GM12873 (cell line): ENCODE measurements around the gene HNRNPC.

Experiments used
- CTCF ChIP-seq: IDR thresholded peaks from 2 replicates; pipeline ENCODE4 v1.5.1; 2012; ENCODE audit warnings: low read depth, mild to moderate bottlenecking, moderate library complexity, low read length, control low read depth; ENCODE audit not compliant: insufficient read depth; ENCODE audit errors: missing control alignments

The HNRNPC gene

DNA sequence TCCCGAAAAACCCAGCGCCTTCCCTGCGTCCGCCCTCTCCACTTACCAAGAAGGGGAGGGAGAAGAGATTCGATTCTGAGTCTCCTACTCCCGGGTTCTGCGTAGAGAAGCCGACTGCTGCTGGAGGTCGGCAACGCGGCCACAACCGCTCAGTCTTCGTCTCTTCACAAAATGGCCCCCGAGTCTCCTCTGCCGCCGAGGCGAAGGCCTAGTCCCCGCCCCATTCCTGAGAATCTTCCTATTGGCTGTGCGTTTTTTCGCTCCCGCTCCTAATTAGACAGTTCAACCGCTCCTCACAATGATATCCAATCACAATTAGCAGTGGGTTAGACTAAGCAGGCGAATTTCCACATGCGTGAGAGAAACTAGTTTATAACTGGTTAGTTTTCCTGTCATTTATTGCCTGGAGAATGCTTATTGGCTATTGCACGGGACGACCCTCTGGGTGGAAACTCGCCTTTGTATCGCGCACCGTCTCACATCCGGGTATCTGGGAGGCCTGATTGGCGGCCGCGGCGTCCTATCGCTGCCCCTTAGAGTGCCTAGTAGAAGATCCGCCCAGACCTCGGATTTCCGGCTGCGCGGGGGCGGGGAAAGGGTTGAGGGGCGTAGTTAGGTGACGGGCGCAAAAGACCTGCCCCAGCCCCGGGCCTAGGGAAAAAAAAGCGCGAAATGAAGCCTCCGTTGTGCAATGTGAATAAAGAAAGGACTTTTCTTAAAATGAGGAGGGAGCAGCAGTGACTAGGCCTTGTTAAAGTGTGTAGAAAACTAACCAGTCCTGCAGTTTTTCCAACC lies at the start of gene HNRNPC:
Gene HNRNPC, minus strand, starts transcription at position 191 of the 795 bp plus-strand sequence. CDS start 35,249 bp downstream, outside the sequence.
- TF ChIP-seq CTCF, result no peak

GRCh38 chr14:21317398-21317797 lies 48.2 kb upstream of the HNRNPC start:
- no peak for TF ChIP-seq CTCF

DNA sequence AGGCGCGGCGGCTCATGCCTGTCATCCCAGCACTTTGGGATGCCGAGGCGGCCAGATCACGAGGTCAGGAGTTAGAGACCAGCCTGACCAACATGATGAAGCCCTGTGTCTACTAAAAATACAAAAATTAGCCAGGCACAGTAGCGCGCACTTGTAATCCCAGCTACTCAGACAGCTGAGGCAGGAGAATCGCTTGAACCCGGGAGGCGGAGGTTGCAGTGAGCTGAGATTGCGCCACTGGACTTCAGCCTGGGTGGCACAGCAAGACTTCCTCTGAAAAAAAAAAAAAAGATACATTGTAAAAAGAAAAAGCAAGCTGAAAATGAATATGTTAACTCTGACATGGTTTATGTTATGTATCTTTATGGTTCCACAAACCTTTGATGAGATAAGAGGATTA lies 44.3 kb upstream of the HNRNPC start:
- TF ChIP-seq CTCF, result no peak

- TF ChIP-seq CTCF, result no peak
Observed at GRCh38 chr14:21311614-21312013, 42.4 kb upstream of the HNRNPC start.

DNA sequence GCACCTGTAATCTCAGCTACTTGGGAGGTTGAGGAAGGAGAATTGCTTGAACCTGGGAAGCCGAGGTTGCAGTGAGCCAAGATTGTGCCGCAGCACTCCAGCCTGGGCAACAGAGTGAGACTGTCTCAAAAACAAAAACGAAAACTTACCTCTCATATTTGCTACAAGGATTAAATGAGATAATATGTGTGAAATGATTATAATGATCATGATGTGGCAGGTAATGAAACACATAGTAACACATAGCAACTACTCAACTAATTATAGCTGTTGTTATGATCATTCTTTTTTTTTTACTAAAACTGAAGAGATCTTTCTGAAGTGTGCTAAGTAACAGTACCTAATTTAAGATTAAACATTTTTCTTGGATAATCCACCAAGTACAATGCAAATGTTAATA lies 40.7 kb upstream of the HNRNPC start:
- no peak for TF ChIP-seq CTCF

DNA sequence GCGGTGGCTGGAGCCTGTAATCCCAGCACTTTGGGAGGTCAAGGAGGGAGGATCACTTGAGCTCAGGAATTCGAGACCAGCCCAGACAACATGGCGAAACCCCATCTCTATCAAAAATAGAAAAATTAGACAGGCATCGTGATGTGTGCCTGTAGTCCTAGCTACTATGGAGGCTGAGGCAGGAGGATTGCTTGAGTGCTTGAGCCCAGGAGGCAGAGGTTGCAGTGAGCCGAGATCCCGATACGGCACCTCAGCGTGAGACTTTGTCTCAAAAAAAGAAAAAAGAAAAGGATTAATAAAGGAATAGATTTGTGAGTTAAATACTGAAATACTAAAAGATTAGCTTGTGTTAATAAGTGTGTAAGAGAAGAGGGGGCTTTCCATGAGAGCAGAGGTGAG lies 40.0 kb upstream of the HNRNPC start:
- no peak for TF ChIP-seq CTCF

DNA sequence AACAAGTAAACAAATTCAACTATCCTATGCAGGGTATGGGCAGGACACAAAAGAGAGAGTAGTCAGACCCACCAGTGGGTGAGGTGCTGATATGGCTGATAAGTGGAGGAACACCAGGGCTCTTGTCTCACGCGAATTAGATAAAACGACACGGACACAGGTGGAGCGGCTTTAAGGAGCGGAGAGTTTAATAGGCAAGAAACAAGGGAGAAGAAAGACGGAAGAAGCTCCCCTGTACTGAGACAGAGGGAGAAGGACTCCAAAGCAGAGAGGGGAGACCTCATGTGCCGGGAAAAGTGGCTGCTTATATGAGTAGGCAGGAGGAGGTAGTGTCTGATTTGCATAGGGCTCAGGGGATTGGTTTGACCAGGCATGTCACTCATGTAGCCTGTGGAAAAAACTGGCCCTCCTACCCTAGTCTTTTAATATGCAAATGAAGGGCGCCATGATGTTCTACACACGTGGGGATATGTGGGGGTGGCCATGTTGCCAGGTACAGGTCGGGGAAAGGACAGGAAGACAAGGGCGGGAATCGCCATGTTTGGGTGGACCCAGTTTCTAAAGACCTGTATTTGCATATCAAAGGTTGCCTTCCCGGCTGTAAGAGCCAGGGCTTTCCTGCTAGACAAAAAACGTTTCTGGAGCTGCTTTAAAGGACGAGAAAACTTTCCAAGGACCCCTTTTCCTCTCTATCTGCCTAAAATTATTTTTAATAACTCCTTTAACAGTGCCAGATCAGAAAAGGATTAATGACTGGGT lies 39.4 kb upstream of the HNRNPC start:
- no peak for TF ChIP-seq CTCF
